ENCODE measurements around the gene HPCA.

DNA sequence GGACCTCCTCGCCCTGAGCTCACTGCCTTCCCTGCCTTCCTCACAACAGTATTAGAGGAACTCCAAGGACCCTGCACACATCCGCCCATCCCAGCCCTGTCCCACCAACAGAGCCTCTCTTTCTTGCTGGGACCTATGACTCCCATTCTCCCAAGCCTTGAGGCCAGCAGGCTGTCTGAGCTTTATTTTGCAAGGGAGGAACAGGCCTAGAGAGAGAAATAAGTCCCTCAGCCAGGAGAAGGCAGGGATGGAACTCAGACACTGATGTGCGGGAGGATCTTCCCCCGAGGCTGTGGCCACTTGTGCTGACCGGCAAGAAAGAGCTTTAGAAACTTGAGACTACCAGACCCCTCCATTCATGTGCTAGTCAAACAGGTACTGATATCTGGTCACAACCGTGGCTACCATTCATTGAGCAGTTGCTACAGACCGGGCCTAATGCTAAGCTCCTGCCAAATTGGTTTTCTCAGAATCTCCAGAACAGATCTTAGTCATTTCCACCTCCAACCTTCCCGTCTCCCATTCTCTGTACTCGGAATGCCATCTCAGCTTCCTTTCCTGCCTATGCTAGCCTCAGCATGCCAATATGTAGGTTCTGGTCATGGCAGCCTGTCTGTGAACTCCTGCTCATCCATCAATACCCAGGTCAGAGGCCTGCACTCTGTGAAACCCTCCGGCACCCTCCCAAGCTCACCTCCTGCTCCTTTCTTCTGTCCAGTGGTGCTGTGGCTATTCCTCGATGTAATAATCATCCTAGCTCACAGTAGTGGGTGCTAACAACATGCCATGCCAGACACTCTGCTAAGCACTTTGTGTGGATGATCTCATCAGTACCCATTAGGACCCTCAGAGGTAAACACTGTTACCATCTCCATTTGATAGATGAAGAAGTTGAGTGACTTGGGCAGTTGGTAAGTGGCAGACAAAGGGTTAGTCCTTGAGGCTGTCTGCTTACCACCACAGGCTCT, 11.1 kb downstream of the HPCA start:
- TF ChIP-seq, protein P1, sequence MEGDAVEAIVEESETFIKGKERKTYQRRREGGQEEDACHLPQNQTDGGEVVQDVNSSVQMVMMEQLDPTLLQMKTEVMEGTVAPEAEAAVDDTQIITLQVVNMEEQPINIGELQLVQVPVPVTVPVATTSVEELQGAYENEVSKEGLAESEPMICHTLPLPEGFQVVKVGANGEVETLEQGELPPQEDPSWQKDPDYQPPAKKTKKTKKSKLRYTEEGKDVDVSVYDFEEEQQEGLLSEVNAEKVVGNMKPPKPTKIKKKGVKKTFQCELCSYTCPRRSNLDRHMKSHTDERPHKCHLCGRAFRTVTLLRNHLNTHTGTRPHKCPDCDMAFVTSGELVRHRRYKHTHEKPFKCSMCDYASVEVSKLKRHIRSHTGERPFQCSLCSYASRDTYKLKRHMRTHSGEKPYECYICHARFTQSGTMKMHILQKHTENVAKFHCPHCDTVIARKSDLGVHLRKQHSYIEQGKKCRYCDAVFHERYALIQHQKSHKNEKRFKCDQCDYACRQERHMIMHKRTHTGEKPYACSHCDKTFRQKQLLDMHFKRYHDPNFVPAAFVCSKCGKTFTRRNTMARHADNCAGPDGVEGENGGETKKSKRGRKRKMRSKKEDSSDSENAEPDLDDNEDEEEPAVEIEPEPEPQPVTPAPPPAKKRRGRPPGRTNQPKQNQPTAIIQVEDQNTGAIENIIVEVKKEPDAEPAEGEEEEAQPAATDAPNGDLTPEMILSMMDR (IDR thresholded peaks at IDR 0.05), result no peak
- TF ChIP-seq POLR2A (IDR thresholded peaks at IDR 0.05), result no peak

All from Peyer's patch (tissue), 4 donors.